Measurements from ENCODE around the gene RCOR1. TPM values are rescaled to one million over a fixed set of nuclear protein-coding genes. Genes with fewer than 3 reads are reported as not detected.

RCOR1 gene
- total and polyA plus RNA-seq, 2 of the 4 experiments (the other 2 are of a cell fraction): 9.0 to 11.2 TPM

GRCh38 chr14:102570334-102570995, 22.0 kb upstream of the RCOR1 start:
- TF ChIP-seq MAZ (IDR thresholded peaks at IDR 0.05; ENCODE audit: borderline replicate concordance, low read depth, low read length) (no peak), CEBPB (IDR thresholded peaks at IDR 0.05; ENCODE audit: low read depth, low read length) (no peak), SMC3 (IDR thresholded peaks at IDR 0.05; ENCODE audit: low read depth, low read length) (no peak), MAFK (IDR thresholded peaks at IDR 0.05; ENCODE audit: low read depth, low read length) (no peak), RAD21 (IDR thresholded peaks at IDR 0.05; ENCODE audit: low read length) (no peak), NFE2L2 (IDR thresholded peaks at IDR 0.05; ENCODE audit: low read depth, low read length) (no peak), CHD1 (IDR thresholded peaks at IDR 0.05; ENCODE audit: low read depth, low read length) (no peak), MXI1 (IDR thresholded peaks at IDR 0.05; ENCODE audit: borderline replicate concordance, low read depth, low read length) (no peak), CTCF (conservative IDR thresholded peaks at IDR 0.05; ENCODE audit: low read depth, low read length) (no peak), USF2 (IDR thresholded peaks at IDR 0.05; ENCODE audit: low read depth, low read length) (no peak), POLR2A (IDR thresholded peaks at IDR 0.05; ENCODE audit: low read depth, low read length) (no peak), FOS (IDR thresholded peaks at IDR 0.05; ENCODE audit: low read depth, low read length) (no peak), RCOR1 (IDR thresholded peaks at IDR 0.05; ENCODE audit: insufficient replicate concordance, low read length) (no peak), ELK1 (IDR thresholded peaks at IDR 0.05; ENCODE audit: borderline replicate concordance, low read depth, low read length) (no peak), RFX5 (IDR thresholded peaks at IDR 0.05; ENCODE audit: low read depth, low read length) (no peak), BHLHE40 (IDR thresholded peaks at IDR 0.05; ENCODE audit: low read depth, low read length) (no peak)
- H2BK5ac ChIP-seq (ENCODE audit: low read depth, low read length, poor library complexity, severe bottlenecking): no peak overlapping the region
- no peak overlapping the region for H3K18ac ChIP-seq (ENCODE audit: low read depth, low read length)
- no peaks in the 10 kb centered on the region for H3K79me1 ChIP-seq (ENCODE audit: low read depth in 1 of 2, low read length in 2 of 2)
- DNase-seq (no peak), ATAC-seq (ENCODE audit: low read depth) (no peak)
- H3K9me3 ChIP-seq (ENCODE audit: control insufficient read depth, insufficient read depth, low read length): no peaks in the 10 kb centered on the region
- dilution Hi-C loops (cut with HindIII; ENCODE audit: low sequenced_read_pairs, unreplicated experiment) (no loop called here), in situ Hi-C loops (cut with MboI; ENCODE audit: low sequenced_read_pairs) (no loop called here), intact Hi-C loops (cut with micrococcal nuclease) (no loop called here)
- H2AK9ac ChIP-seq (replicated peaks; ENCODE audit: low read depth, low read length, poor library complexity): no peak overlapping the region
- H3K9ac ChIP-seq (ENCODE audit: low read depth, low read length): no peak overlapping the region
- no peaks in the 10 kb centered on the region for H4K20me1 ChIP-seq (ENCODE audit: insufficient read depth, low read length)
- no peaks in the 10 kb centered on the region for H3K9me1 ChIP-seq (ENCODE audit: insufficient read depth, low read length)
- H2AK5ac ChIP-seq (ENCODE audit: low read depth, low read length): no peak overlapping the region
- no TSS peak for BruUV-seq (replicated peaks)
- no peak overlapping the region for H4K5ac ChIP-seq (ENCODE audit: low read depth, low read length)
- H3K4me3 ChIP-seq (ENCODE audit: insufficient read depth, low read depth, low read length): no peak overlapping the region
- H3K14ac ChIP-seq (replicated peaks; ENCODE audit: low read depth, low read length): no peak overlapping the region
- no peak overlapping the region for H4K91ac ChIP-seq (ENCODE audit: insufficient read depth, low read depth, low read length)
- no peak overlapping the region for H2AFZ ChIP-seq (replicated peaks; ENCODE audit: low read length, poor library complexity)
- no peak overlapping the region for H2BK120ac ChIP-seq (ENCODE audit: low read depth, low read length)
- H3K4me2 ChIP-seq (ENCODE audit: low read depth, low read length): no peak overlapping the region
- no peak overlapping the region for H3K4ac ChIP-seq (ENCODE audit: low read depth, low read length)
- H3K23ac ChIP-seq (ENCODE audit: low read depth, low read length): no peak overlapping the region
- H3K27ac ChIP-seq (ENCODE audit: insufficient read depth, low read length): no peak overlapping the region
- no peaks in the 10 kb centered on the region; the same call in 1 of the 2 replicates for H3K27me3 ChIP-seq (ENCODE audit: control insufficient read depth, insufficient read depth, low read length)
- 0 out of 2 replicates have a peak, but pooled peaks cover 2% of the 10 kb centered on the region for H3K4me1 ChIP-seq (ENCODE audit: control insufficient read depth, insufficient read depth, low read length)
- H3K36me3 ChIP-seq (ENCODE audit: control insufficient read depth, insufficient read depth, low read length): no peaks in the 10 kb centered on the region
- no peak overlapping the region for H3K56ac ChIP-seq (ENCODE audit: extremely low read depth, insufficient read depth, low read length)
- H2BK20ac ChIP-seq (ENCODE audit: low read depth, low read length): no peak overlapping the region
- 96% methylated on average over 5 of the region's 9 CpGs; no CpG with 5 or more reads in 1 of the 2 experiments for WGBS, 2 experiments (ENCODE audit: extremely low coverage in 2 of 2, insufficient read length in 1 of 2)
- CTCF ChIA-PET: no interaction called here
- no peak overlapping the region for H2BK15ac ChIP-seq (ENCODE audit: low read depth, low read length)
- no peak overlapping the region for H4K8ac ChIP-seq (ENCODE audit: low read depth in 2 of 2, low read length in 2 of 2)
- POLR2A ChIA-PET (ENCODE audit: unreplicated experiment): no interaction called here
